Liver (tissue), 9 donors: Measurements from ENCODE around the gene TUBGCP2. TPM values are rescaled to one million over a fixed set of nuclear protein-coding genes. Genes with fewer than 3 reads are reported as not detected.

Source experiments
- DNase-seq: peaks from one replicate; pipeline ENCODE4 v3.0.0-alpha.2; 2017; ENCODE audit warnings: low spot score
- H3K27ac ChIP-seq, 2 donors: one replicate each; pipeline ENCODE4 v1.7.0; 2013; ENCODE audit warnings: inconsistent platforms in 2 of 2, low read length in 2 of 2, control low read depth in 1 of 2, low read depth in 1 of 2, mild to moderate bottlenecking in 1 of 2
- H3K27me3 ChIP-seq, 4 donors: one replicate each; pipeline versions ENCODE4 v1.6.1 to v1.7.0; 2013; ENCODE audit warnings: low read length in 3 of 4, inconsistent platforms in 1 of 4, mild to moderate bottlenecking in 1 of 4, moderate library complexity in 1 of 4; ENCODE audit not compliant: control insufficient read depth in 4 of 4, insufficient read depth in 4 of 4
- H3K36me3 ChIP-seq, 4 donors: one replicate each; pipeline versions ENCODE4 v1.6.1 to v1.7.0; 2013; ENCODE audit warnings: low read length in 3 of 4, mild to moderate bottlenecking in 3 of 4, low read depth in 1 of 4, moderate library complexity in 1 of 4; ENCODE audit not compliant: control insufficient read depth in 4 of 4, insufficient read depth in 3 of 4
- H3K4me1 ChIP-seq, 4 donors: one replicate each; pipeline versions ENCODE4 v1.6.1 to v1.7.0; 2013; ENCODE audit warnings: low read length in 3 of 4, mild to moderate bottlenecking in 3 of 4, moderate library complexity in 1 of 4; ENCODE audit not compliant: control insufficient read depth in 4 of 4, insufficient read depth in 4 of 4
- H3K4me3 ChIP-seq, 3 donors: one replicate each; pipeline versions ENCODE4 v1.6.1 to v1.7.0; 2013; ENCODE audit warnings: low read length in 3 of 3, control low read depth in 1 of 3, low read depth in 1 of 3, mild to moderate bottlenecking in 1 of 3
- H3K9ac ChIP-seq, 2 donors: one replicate each; pipeline ENCODE4 v1.7.0; 2013; ENCODE audit warnings: low read length in 2 of 2, mild to moderate bottlenecking in 2 of 2, moderate library complexity in 2 of 2, control low read depth in 1 of 2, low read depth in 1 of 2
- H3K9me3 ChIP-seq, 4 donors: one replicate each; pipeline versions ENCODE4 v1.6.1 to v1.7.0; 2013; ENCODE audit warnings: low read length in 3 of 4; ENCODE audit not compliant: control insufficient read depth in 4 of 4
- ATF3 ChIP-seq: IDR thresholded peaks from 2 replicates; pipeline ENCODE4 v1.6.1; 2016; ENCODE audit warnings: antibody characterized with exemption
- CTCF ChIP-seq: fragments of 150-350 bp; IDR thresholded peaks from 2 replicates; pipeline ENCODE4 v1.5.1; 2017; ENCODE audit warnings: improper control_type of control experiment, low read depth, low read length; ENCODE audit not compliant: missing input control
- EGR1 ChIP-seq, 2 donors: IDR thresholded peaks; 2 replicates each; pipeline ENCODE4 v1.6.1; 2016 to 2018; ENCODE audit warnings: antibody characterized with exemption in 2 of 2, low read depth in 2 of 2
- FOXA1 ChIP-seq: IDR thresholded peaks from 2 replicates; pipeline ENCODE4 v1.6.1; 2016; ENCODE audit warnings: antibody characterized with exemption
- FOXA2 ChIP-seq: IDR thresholded peaks from 2 replicates; pipeline ENCODE4 v1.6.1; 2016; ENCODE audit warnings: antibody characterized with exemption
- GABPA ChIP-seq, 2 donors: IDR thresholded peaks in 1 of 2; conservative IDR thresholded peaks in 1 of 2; 2 replicates each; pipeline ENCODE4 v1.6.1; 2016; ENCODE audit warnings: antibody characterized with exemption in 2 of 2, mild to moderate bottlenecking in 1 of 2, moderate library complexity in 1 of 2
- HNF4A ChIP-seq, 2 donors: conservative IDR thresholded peaks; 2 replicates each; pipeline ENCODE4 v1.6.1; 2016; ENCODE audit warnings: antibody characterized with exemption in 2 of 2, mild to moderate bottlenecking in 2 of 2
- HNF4G ChIP-seq: IDR thresholded peaks from 2 replicates; pipeline ENCODE4 v1.6.1; 2016; ENCODE audit warnings: antibody characterized with exemption
- JUND ChIP-seq, 2 donors: IDR thresholded peaks; 2 replicates each; pipeline ENCODE4 v1.6.1; 2016; ENCODE audit warnings: antibody characterized with exemption in 2 of 2
- MAX ChIP-seq: IDR thresholded peaks from 2 replicates; pipeline ENCODE4 v1.6.1; 2016; ENCODE audit warnings: antibody characterized with exemption
- NR2F2 ChIP-seq: IDR thresholded peaks from 2 replicates; pipeline ENCODE4 v1.6.1; 2016; ENCODE audit warnings: antibody characterized with exemption
- RAD21 ChIP-seq, 2 donors: IDR thresholded peaks; 2 replicates each; pipeline ENCODE4 v1.6.1; 2016; ENCODE audit warnings: antibody characterized with exemption in 2 of 2, mild to moderate bottlenecking in 2 of 2
- REST ChIP-seq: IDR thresholded peaks from 2 replicates; pipeline ENCODE4 v1.6.1; 2016; ENCODE audit warnings: antibody characterized with exemption, mild to moderate bottlenecking
- RXRA ChIP-seq, 2 donors: IDR thresholded peaks; 2 replicates each; pipeline ENCODE4 v1.6.1; 2017 to 2018; ENCODE audit warnings: antibody characterized with exemption in 2 of 2, mild to moderate bottlenecking in 1 of 2
- SP1 ChIP-seq: IDR thresholded peaks from 2 replicates; pipeline ENCODE4 v1.6.1; 2018; ENCODE audit warnings: antibody characterized with exemption, mild to moderate bottlenecking
- TAF1 ChIP-seq: conservative IDR thresholded peaks from 2 replicates; pipeline ENCODE4 v1.6.1; 2016; ENCODE audit warnings: antibody characterized with exemption, mild to moderate bottlenecking
- YY1 ChIP-seq: IDR thresholded peaks from 2 replicates; pipeline ENCODE4 v1.6.1; 2016; ENCODE audit warnings: antibody characterized with exemption, mild to moderate bottlenecking
- ZBTB33 ChIP-seq: IDR thresholded peaks from 2 replicates; pipeline ENCODE4 v1.6.1; 2016; ENCODE audit warnings: antibody characterized with exemption
- WGBS: extraction: QIAGEN DNeasy Blood & Tissue Kit; methylation state at CpG from one replicate; pipeline ENCODE4 v1.1.7; 2013; 5-methylcytosine and 5-hydroxymethylcytosine counted together
- polyA plus RNA-seq, 2 donors: library from polyadenylated mRNA; stranded (reverse) in 1 of 2; unstranded in 1 of 2; fragments of 200-250 nt in 1 of 2; fragments of >200 nt in 1 of 2; fragmentation: Nextera tagmentation in 1 of 2; extraction: Ambion mirVana in 1 of 2; gene quantifications; one replicate each; pipeline versions ENCODE4 v1.2.1 to v1.2.3, GENCODE V29; 2013 to 2015
- total RNA-seq, 2 donors: library from RNA; depleted of rRNA; stranded (reverse); fragments of >200 nt; gene quantifications; one replicate each; pipeline ENCODE4 v1.2.3, GENCODE V29; 2014
- donor health status: healthy.
- donor health status: healthy.
- donor health status: healthy.
- donor health status: healthy.
- donor health status: healthy.

The TUBGCP2 gene
- total and polyA plus RNA-seq, 4 donors = 18.8 to 32.4 (median 27.6) TPM

GRCh38 chr10:133298466-133298865 lies 10.2 kb downstream of the TUBGCP2 start:
- Histone ChIP-seq H3K9me3 (no peaks in the 10 kb centered on the region), H3K36me3 (peaks cover 31 to 81% (median 48%) of the 10 kb centered on the region in 4 donors), H3K27ac (no peak overlapping the region), H3K9ac (no peak overlapping the region), H3K27me3 (no peaks in the 10 kb centered on the region), H3K4me3 (no peak overlapping the region), H3K4me1 (no peaks in the 10 kb centered on the region)
- TF ChIP-seq GABPA (IDR thresholded peaks at IDR 0.05 in 1 of 2, conservative IDR thresholded peaks at IDR 0.05 in 1 of 2) = no peak
- no peak for TF ChIP-seq HNF4G
- no peak for TF ChIP-seq SP1
- TF ChIP-seq TAF1 = no peak
- TF ChIP-seq HNF4A (conservative IDR thresholded peaks at IDR 0.05) = no peak
- TF ChIP-seq RXRA (IDR thresholded peaks at IDR 0.05) = no peak
- DNase-seq = no peak
- WGBS = 97% methylated on average over 14 of the region's 14 CpGs

- H3K27ac ChIP-seq = no peak overlapping the region
- no peaks in the 10 kb centered on the region for H3K4me1 ChIP-seq
- TF ChIP-seq REST = no peak
- no peak for TF ChIP-seq ZBTB33
- TF ChIP-seq HNF4G = no peak
- TF ChIP-seq TAF1 = no peak
- TF ChIP-seq FOXA2 = no peak
- no peak for TF ChIP-seq HNF4A (conservative IDR thresholded peaks at IDR 0.05)
- TF ChIP-seq MAX = no peak
- TF ChIP-seq NR2F2 = no peak
- TF ChIP-seq GABPA (IDR thresholded peaks at IDR 0.05 in 1 of 2, conservative IDR thresholded peaks at IDR 0.05 in 1 of 2) = no peak
- TF ChIP-seq CTCF = no peak
- TF ChIP-seq JUND (IDR thresholded peaks at IDR 0.05) = no peak
- TF ChIP-seq ATF3 = no peak
- no peak for TF ChIP-seq RAD21 (IDR thresholded peaks at IDR 0.05)
- TF ChIP-seq RXRA (IDR thresholded peaks at IDR 0.05) = no peak
- no peak for TF ChIP-seq SP1
- no peak for TF ChIP-seq YY1
- no peak for TF ChIP-seq FOXA1
- TF ChIP-seq EGR1 (IDR thresholded peaks at IDR 0.05; ENCODE audit: low read depth in 2 of 2) = no peak
- H3K9ac ChIP-seq = no peak overlapping the region
- no peaks in the 10 kb centered on the region for H3K27me3 ChIP-seq
- no peak overlapping the region for H3K4me3 ChIP-seq
- no peaks in the 10 kb centered on the region for H3K9me3 ChIP-seq
- H3K36me3 ChIP-seq = peaks cover 32 to 88% (median 52%) of the 10 kb centered on the region in 4 donors
- 97% methylated on average over 10 of the region's 10 CpGs for WGBS
- no peak for DNase-seq
Measured at GRCh38 chr10:133297504-133297903, 11.2 kb downstream of the TUBGCP2 start.
